Hypothalamus (tissue), 51 donors: ENCODE data around the gene C20orf96.

Experiments
- DNase-seq, 51 donors: peaks; one replicate each; lab custom pipeline; 2025; lab: John Stamatoyannopoulos, UW

Gene C20orf96

GRCh38 chr20:313402-313801 is 22.9 kb upstream of the C20orf96 start:
- DNase-seq = no peak

GRCh38 chr20:312866-313265 is 22.3 kb upstream of the C20orf96 start:
- DNase-seq = no peak

DNA sequence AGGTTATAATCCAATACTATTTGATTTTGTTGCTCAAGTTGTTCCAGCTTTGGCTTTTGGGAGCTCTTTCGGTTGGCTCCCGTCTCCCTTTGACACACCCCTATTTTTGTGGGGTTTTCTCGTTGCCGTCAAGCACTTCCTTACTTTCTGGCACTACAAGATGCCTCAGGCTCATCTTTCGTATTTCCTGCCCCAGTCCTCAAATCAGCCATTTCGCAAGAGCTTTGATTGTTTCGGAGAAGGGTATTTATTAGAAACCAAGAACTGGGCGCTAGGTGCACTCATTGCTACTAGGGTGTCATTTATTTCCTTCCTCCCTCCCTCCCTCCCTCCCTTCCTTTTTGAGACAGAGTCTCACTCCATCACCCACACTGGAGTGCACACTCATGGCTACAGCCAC is 21.5 kb upstream of the C20orf96 start:
- no peak for DNase-seq

- DNase-seq = no peak
Observed at GRCh38 chr20:311609-312008, 21.1 kb upstream of the C20orf96 start.

DNA sequence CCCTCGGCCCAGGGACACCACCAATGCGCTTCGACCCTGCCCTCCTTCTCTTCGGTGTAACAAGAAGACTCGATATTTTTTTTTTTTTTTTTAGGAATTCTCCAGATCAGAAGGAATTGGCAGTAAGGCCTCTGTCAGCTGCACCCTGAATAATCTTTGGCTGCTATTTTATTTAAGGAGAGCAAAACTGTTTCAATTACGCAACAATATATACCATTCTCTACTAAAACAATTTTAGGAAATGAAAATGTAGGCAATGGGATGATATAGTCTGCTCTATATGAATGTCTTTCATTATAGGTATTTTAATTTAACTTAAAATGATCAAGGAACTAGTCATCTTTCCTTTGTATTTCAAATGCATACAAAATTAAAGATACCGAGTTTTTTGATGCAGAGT is 20.1 kb upstream of the C20orf96 start:
- DNase-seq = no peak

DNA sequence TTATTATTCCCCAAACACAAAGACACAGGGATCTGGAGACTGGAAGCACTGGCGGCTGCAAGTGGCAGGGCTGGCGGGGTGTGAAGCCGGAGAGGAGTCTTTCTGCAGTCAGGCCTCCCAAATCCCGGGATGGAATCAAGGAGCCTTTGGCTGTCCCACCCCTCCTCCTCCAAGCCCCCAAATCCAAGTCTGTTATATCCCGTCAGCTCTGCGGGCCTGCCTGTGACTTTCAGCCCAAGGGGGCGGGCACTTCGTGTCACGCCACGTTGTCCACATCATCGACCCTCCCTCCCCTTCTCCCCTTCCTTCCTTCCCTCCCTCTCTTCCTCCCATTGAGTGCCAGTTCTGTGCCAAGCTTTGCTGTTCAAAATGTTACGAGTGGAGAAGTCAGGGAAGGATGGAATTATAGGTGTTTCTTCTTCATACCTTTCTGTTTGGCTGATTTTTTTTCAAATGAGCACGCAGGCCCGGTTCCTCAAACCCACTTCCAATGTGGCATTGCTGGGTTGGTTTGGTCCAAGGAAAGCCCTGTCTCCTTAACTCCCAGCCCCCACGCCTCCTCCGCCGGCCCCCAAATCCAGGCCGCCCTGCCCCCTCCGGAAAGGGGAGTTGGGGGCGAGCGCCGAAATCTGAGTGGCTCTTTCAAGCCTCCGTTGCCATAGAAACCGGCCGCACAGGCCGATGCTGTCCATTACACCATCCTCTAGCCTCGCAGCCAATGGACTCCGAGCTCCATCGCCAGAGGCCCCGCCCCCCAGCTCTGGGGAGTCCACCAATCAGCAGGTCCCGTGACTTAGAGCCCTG is 19.5 kb upstream of the C20orf96 start:
- DNase-seq = peak; percentile 55 to 100 (median 98)

GRCh38 chr20:309306-309840 is 18.8 kb upstream of the C20orf96 start:
- DNase-seq = peak in 1 of 51 donors; percentile 86

GRCh38 chr20:308427-309038 is 18.0 kb upstream of the C20orf96 start:
- DNase-seq = no peak

DNA sequence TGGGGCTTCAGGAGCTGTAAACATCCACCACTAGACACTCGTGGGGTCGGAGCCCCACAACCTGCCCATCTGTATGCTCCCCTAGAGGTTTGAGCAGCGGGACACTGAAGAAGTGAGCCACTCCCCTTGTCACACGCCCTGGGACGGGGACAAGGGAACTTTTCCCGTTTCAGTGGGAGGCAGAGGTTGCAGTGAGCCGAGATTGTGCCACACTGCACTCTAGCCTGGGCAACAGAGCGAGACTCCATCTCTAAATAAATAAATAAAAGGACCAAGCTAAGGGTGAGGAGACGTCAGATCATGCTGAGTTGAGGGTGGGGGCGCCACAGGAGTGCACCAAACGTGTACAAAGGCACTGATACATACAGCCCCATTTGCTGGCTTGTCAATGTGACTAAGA is 15.2 kb upstream of the C20orf96 start:
- no peak for DNase-seq

DNA sequence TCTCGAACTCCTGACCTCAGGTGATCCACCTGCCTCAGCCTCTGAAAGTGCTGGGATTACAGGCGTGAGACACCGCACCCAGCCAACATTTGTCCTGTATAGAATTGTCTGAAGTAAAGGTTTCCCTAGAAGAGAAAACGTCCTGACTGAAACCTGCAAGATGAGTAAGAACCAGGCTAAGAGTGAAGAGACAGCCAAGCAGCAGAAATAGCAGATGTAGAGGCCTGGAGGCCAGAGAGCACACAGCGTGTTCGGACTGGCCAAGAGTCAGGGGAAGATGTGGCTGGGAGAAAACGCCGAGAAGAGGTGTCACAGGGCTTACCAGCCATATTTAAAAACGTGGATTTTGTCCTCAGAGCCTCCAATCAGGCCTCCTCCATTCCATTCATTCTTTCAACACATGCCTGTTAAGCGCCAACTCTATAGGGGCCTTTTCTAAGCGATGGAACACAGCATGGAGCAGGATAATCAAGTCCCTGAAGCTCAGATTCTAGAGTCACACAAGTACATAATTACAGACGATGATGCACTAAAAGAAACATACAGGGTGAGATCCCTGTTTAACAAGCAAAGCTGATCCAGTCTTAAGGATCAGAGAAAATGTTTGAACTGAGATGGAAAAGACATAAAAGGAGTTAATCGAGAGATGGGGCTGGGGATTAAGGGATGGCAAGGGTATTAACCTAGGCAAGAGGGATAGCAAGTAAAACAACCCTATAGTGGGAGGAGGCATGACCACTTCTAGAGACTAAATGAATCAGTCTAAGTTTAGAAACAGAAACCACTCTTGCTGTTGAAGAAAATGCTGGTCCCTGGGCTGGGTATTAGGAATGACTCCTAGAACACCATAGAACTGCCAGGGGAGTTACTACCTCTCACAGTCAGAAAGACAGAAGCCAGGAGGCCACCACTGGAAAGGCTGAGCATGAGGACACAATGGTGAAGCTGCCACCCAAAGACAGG is 11.6 kb upstream of the C20orf96 start:
- DNase-seq = no peak

DNA sequence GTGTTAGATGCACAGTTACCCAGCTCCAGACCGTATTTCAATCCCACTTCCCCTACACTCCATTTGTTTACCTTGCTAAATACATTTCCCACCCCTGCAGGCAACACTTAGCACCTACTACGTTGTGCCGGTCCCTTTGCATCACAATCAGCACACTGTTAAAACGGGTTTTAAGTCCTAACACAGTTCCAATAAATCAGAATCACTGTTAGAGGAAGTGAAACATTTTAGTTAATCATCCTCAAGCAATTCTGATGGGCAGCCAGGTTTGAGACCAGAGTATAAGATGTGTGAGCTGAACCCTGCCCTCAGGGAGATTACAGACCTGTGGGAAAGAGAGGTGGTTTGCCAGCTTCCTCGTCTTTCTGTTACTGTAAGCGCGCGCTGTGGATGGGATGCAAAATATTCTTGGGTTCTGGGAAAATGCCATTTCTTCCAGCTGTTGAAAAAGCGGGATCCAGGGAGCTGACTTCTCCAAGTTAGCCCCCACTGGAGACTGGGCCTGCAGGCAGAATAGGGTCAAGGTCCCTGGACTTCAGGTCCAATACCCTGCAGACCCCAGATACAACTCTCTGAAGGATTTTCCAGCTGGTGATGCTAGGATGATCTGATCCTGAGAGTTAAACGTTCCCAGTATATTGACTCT is 9.9 kb upstream of the C20orf96 start:
- no peak for DNase-seq

DNA sequence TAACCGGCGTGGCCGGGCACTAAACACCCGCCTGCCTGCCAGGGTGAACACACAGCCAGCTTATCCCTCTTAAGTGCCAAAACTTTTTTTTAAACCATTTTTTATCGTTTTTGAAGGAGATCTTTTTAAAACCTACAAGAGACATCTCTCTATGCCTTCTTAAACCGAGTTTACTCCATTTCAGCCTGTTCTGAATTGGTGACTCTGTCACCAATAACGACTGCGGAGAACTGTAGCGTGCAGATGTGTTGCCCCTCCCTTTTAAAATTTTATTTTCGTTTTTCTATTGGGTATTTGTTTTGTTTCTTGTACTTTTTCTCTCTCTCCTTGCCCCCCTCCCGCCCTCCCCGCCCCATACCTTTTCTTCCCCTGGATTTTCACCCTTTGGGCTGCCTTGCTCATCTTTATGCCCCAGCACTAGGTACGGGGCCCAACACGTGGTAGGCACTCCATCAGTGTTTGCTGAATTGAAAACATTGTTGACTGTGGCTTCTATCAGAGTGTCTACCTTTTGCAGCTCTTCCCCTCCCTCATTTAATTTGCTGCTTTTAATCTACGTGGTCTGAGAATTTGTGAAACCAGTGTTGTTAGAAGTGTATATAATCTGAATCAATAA is 8.3 kb upstream of the C20orf96 start:
- DNase-seq = peak in 1 of 51 donors; percentile 8

- peak in 45 of 51 donors; percentile 5 to 74 (median 43) for DNase-seq
Observed at GRCh38 chr20:297925-298775, 7.6 kb upstream of the C20orf96 start.

DNA sequence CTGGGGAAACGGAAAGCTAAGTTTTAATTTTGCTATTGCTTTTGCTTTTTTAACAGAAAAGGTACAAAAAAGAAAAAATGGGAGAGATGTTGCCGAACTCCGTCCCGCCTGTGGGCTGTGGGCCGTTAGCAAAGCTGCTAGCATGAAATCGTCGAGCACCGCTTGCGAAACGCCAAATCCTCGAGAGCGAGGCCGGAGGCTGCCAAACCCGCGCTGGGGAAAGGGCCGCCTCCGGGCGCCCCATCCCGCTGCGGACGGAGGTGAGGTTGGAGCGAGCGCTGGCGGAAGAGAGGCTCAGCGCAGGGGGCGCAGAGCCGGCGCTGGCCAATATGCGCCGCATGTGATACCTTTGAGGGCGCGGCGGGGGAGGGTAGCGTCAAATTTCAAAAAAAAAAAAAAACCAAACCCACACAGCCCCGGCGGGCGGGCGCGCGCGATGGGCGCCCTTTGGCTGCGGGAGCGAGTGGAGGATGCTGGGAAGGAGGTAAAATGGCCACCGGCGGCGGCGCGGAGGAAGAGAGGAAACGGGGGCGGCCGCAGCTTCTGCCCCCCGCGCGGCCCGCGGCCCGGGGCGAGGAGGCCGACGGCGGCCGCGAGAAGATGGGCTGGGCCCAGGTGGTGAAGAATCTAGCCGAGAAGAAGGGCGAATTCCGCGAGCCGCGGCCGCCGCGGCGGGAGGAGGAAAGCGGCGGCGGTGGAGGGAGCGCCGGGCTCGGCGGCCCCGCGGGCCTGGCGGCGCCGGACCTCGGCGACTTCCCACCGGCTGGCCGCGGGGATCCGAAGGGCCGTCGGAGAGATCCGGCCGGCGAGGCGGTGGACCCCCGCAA is 6.8 kb upstream of the C20orf96 start, which contains the start of gene ZCCHC3:
Gene ZCCHC3 (plus strand): TSS at position 473 of the 827 bp plus-strand sequence. CDS start 17 bp downstream, at position 490.
- peak; percentile 14 to 93 (median 73) for DNase-seq

GRCh38 chr20:295804-296203 is 5.3 kb upstream of the C20orf96 start:
- no peak for DNase-seq

- DNase-seq = no peak
Observed at GRCh38 chr20:294602-295001, 4.1 kb upstream of the C20orf96 start.

DNA sequence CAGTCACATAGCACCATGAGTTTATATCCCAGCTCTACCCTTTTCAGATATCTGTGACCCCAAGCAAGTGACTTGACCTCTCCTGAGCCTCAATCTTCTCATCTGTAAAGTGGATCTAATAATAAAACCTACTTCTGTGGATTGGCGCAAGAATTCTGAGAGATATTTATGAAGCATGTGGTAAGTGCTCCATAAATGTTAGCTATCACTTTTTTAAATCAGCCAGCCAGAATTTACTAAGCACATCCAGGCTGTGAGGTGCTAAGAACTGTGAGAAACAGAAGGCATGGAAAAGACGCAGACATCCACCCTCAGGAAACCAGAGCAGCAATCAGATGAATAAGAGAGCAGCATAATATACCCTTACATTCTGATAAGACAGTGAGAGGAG is 862 bp downstream of the C20orf96 start:
- no peak for DNase-seq
